HG03439 (cell line): ENCODE results near the gene GTPBP4.
A peak's percentile ranks its signal among the peaks of the same experiment; 100 is the strongest.
"Not testable (repeated sequence)": the region's sequence is repeated elsewhere in the genome, so short reads cannot be mapped to it uniquely, and the experiment has no call there.

ENCODE experiments used
- ATAC-seq: cut with Tn5 transposase; IDR thresholded peaks from one replicate; pipeline ENCODE4 v1.9.1; 2021; ENCODE audit warnings: mild to moderate bottlenecking, moderate library complexity; ENCODE audit not compliant: unreplicated experiment

The GTPBP4 gene

GRCh38 chr10:988667-989545 lies 672 bp downstream of the GTPBP4 start:
- peak; percentile 22 for ATAC-seq

GRCh38 chr10:990808-991207 lies 2.6 kb downstream of the GTPBP4 start:
- ATAC-seq, result no peak

GRCh38 chr10:992467-992866 lies 4.2 kb downstream of the GTPBP4 start:
- no peak for ATAC-seq

- ATAC-seq, result no peak
These were observed 4.6 kb downstream of the GTPBP4 start for GRCh38 chr10:992871-993270.

DNA sequence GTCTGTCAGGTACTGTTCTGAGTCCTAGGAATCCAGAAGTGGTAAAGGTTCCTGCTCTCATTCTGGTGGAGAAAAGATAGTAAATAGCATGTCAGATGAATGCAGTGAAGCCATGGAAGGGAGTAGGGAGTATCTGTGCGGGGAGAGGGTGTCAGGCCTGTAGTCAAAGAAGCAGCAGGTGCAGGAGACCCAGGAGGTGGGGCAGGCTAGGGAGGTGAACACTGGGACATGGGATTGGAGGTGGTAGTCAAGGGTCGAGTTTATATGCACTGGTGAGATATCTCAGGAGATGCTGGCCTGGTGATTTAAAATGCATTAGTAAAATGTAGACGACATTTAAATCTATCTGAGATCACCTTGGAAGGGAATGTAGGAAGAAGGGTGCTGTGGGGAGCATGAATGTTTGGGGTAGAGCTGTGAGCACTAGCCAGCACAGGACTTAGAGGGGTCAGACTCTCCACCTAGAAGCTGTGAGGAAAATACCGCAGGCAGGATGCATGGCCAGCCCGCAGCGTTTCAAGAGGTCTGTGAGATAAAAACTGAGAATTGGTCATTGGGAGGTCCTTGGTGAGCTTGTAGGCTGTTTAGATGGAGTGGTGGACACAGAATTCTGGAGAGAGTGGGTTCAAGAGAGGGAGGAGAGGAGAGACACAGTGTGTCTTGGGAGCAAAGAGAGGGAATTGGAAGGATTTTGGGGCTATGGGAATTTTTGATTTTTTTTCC lies 6.8 kb downstream of the GTPBP4 start:
- no peak for ATAC-seq

DNA sequence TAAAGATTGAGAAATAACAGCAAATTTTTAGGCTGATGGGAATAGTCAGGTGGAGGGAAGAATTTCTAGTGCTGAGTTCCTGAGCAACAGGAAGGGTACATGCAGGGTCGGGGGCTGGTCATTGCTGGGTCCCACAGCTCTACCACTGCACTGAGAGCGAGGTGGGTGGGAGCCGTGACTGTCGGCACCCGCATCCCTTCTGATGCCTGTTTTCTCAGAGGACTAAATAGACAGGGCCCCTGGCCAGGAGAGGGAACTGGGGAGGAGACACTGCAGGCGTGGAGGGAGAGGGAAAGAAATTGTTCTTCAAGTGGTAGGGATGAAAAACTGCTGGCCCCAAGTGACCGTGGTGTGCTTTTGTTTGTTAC lies 7.3 kb downstream of the GTPBP4 start:
- no peak for ATAC-seq

DNA sequence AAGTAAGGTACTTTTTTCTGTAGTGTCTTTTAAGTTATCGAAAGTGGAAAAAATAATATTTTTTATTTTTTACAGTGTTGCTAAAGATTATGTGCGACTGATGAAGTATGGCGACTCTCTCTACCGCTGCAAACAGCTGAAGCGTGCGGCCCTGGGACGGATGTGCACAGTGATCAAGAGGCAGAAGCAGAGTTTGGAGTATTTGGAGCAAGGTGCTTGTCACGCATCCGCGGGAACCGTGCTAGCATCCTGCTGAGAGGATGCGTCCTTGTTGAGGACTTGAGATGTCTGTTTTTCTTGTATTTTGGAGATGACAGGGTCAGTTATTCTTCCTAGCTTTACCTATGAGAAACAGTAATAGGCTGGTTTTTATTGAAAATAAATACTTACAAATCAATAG lies 7.8 kb downstream of the GTPBP4 start:
- ATAC-seq, result no peak

- no peak for ATAC-seq
These were observed 9.2 kb downstream of the GTPBP4 start for GRCh38 chr10:997266-998022.

DNA sequence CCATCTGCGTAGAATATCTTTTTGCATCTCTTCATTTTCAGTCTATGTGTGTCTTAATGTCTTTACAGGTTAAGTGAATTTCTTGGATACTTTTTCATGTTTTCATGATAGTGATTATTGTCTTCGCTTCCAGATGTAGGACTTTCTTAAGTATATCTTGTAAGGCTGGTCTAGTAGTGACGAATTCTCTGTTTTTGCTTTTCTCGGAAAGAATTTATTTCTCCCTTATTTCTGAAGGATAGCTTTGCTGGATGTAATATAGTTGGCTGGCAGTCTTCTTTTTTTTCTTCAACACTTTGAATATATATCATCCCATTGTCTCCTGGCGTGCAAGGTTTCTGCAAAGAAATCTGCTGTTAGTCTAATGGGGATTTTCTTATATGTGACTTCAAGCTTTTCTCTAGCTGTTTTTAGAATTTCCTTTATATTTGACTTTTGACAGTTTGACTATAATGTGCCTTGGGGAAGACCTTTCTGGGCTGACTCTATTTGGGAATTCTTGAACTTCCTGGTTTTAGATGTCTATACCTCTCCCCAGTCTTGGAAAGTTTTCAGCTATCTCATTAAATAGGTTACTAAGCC lies 14.3 kb downstream of the GTPBP4 start:
- ATAC-seq, result no peak

GRCh38 chr10:1003884-1004670 lies 15.8 kb downstream of the GTPBP4 start:
- no peak for ATAC-seq

- no peak for ATAC-seq
These were observed 18.3 kb downstream of the GTPBP4 start for GRCh38 chr10:1006573-1006972.

GRCh38 chr10:1007583-1007982 lies 19.3 kb downstream of the GTPBP4 start:
- no peak for ATAC-seq

GRCh38 chr10:1009071-1009494 lies 20.8 kb downstream of the GTPBP4 start:
- ATAC-seq, result no peak

DNA sequence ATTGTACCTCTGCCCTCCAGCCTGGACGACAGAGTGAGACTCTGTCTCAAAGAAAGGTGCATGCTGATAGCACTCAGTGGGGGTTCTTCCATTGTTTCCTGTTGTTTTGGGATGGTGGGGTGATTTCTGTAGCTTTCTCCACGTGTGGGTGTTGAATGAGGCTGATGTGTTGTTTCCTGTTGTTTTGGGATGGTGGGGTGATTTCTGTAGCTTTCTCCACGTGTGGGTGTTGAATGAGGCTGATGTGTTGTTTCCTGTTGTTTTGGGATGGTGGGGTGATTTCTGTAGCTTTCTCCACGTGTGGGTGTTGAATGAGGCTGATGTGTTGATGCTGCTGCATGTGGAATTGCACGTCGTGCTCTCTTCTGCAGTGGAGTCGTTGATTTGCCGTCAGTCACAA lies 21.7 kb downstream of the GTPBP4 start:
- ATAC-seq, result not testable (repeated sequence)

DNA sequence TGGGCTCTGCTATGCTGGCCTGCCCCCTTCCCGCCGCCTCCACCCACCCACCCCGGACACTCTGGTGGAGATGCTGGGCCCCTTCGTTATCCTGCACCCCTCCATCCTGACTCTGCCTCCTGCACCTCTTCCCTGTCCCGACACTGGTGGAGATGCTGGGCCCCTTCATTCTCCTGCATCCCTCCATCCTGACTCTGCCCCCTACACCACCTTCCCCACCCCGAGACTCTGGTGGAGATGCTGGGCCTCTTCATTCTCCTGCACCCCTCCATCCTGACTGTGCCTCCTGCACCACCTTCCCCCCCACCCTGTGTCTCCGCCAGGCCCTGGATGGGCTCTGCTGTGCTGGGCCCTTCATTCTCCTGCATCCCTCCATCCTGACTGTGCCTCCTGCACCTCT lies 22.5 kb downstream of the GTPBP4 start:
- no peak for ATAC-seq

DNA sequence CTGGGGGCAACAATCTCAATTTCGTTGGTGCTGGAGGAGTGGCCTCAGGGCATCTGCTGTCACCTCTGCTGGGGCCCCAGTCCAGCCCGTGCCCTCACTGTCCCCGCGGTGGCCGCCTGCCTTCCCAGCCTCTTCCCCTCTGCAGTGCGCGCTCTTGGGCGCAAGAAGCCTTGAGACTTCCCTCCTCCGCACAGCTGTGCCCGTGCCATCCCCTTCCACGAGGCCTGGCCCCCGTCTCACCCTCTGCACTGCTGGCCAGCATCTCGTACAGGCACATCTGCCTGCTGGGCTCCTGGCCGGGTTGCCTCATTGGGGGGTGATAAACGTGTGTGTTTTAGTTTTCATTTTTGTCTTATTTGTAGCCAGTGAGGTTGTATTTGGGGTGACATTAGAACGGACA lies 23.5 kb downstream of the GTPBP4 start:
- ATAC-seq, result no peak

- no peak for ATAC-seq
These were observed 27.5 kb downstream of the GTPBP4 start for GRCh38 chr10:1015688-1016087.

DNA sequence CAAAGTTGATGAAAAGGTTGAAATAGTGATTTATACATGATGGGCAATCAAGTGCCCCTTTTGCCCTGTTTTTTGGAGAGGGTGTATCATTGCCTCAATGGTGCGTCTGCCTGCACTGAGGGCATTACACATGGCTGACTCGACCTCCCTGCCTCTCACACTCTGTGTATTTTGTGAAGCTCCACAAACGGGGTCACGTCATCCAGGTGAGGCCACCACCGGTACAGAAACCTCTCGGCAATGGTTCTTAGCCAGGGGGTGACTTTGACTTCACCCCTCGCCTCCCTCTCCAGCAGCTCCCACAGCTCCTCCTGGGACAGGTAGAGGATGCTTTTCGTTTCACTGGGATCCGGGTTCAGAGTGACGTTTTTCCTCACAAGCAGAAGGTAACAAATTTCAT lies 31.1 kb downstream of the GTPBP4 start:
- ATAC-seq, result no peak

- ATAC-seq, result no peak
These were observed 32.2 kb downstream of the GTPBP4 start for GRCh38 chr10:1020460-1020859.

GRCh38 chr10:1020958-1021357 lies 32.7 kb downstream of the GTPBP4 start:
- no peak for ATAC-seq
